HepG2 (cell line): ENCODE results near the gene TTF2. TPM values are rescaled to one million over a fixed set of nuclear protein-coding genes. Genes with fewer than 3 reads are reported as not detected.

Experiments
- ATAD3A ChIP-seq: sonication (generic); formaldehyde crosslinking; IDR thresholded peaks from 2 replicates; pipeline ENCODE4 v1.4.0; 2020; ENCODE audit warnings: missing genetic modification reagents
- FOXA3 ChIP-seq: IDR thresholded peaks from 2 replicates; pipeline ENCODE4 v1.6.1; 2016; ENCODE audit warnings: missing genetic modification reagents, missing compliant biosample characterization
- HDAC1 ChIP-seq: sonication (generic); formaldehyde crosslinking; IDR thresholded peaks from 2 replicates; pipeline ENCODE4 v1.5.1; 2020; ENCODE audit warnings: mild to moderate bottlenecking, missing genetic modification reagents
- HOXD1 ChIP-seq: sonication (generic); formaldehyde crosslinking; IDR thresholded peaks from 2 replicates; pipeline ENCODE4 v1.5.0; 2020; ENCODE audit warnings: missing genetic modification reagents
- KLF12 ChIP-seq: sonication (generic); formaldehyde crosslinking; IDR thresholded peaks from 2 replicates; pipeline ENCODE4 v1.4.0; 2020; ENCODE audit warnings: missing genetic modification reagents, borderline replicate concordance
- MTA1 ChIP-seq: sonication (generic); formaldehyde crosslinking; IDR thresholded peaks from 2 replicates; pipeline ENCODE4 v1.4.0; 2020; ENCODE audit warnings: missing genetic modification reagents, mild to moderate bottlenecking, borderline replicate concordance
- NFIC ChIP-seq: IDR thresholded peaks from 2 replicates; pipeline ENCODE4 v1.6.1; 2012; ENCODE audit warnings: mild to moderate bottlenecking, low read length, inconsistent platforms
- NR1H2 ChIP-seq: sonication (generic); formaldehyde crosslinking; IDR thresholded peaks from 2 replicates; pipeline ENCODE4 v1.8.1; 2022; ENCODE audit warnings: low read depth, missing genetic modification reagents, borderline replicate concordance
- RERE ChIP-seq: IDR thresholded peaks from 2 replicates; pipeline ENCODE4 v1.6.1; 2016; ENCODE audit warnings: low read depth, missing genetic modification reagents, missing compliant biosample characterization
- REST ChIP-seq, 2 experiments: IDR thresholded peaks; 2 replicates each; pipeline ENCODE4 v1.6.1; 2011 to 2012; ENCODE audit warnings: low read length in 2 of 2, borderline replicate concordance in 1 of 2, low read depth in 1 of 2, mild to moderate bottlenecking in 1 of 2, moderate library complexity in 1 of 2
- TAF1 ChIP-seq: sonication (generic); formaldehyde crosslinking; IDR thresholded peaks from 2 replicates; pipeline ENCODE4 v1.4.0; 2020; ENCODE audit warnings: missing genetic modification reagents
- USF2 ChIP-seq, 2 experiments: sonication (generic) in 1 of 2; formaldehyde crosslinking in 1 of 2; IDR thresholded peaks; 2 replicates each; pipeline versions ENCODE4 v1.5.1 to v1.6.1; 2011 to 2020; ENCODE audit warnings: borderline replicate concordance in 1 of 2, low read depth in 1 of 2, low read length in 1 of 2, mild to moderate bottlenecking in 1 of 2, missing genetic modification reagents in 1 of 2, moderate library complexity in 1 of 2
- ZBTB38 ChIP-seq: sonication (generic); formaldehyde crosslinking; IDR thresholded peaks from 2 replicates; pipeline ENCODE4 v1.5.1; 2020; ENCODE audit warnings: mild to moderate bottlenecking, missing genetic modification reagents
- ZBTB8A ChIP-seq: sonication (generic); formaldehyde crosslinking; IDR thresholded peaks from 2 replicates; pipeline ENCODE4 v1.4.0; 2020; ENCODE audit warnings: mild to moderate bottlenecking, low read depth, missing genetic modification reagents, borderline replicate concordance
- ZNF577 ChIP-seq: sonication (generic); formaldehyde crosslinking; IDR thresholded peaks from 2 replicates; pipeline ENCODE4 v1.4.0; 2020; ENCODE audit warnings: mild to moderate bottlenecking, low read depth, missing genetic modification reagents, borderline replicate concordance
- ZNF614 ChIP-seq: IDR thresholded peaks from 2 replicates; pipeline ENCODE4 v1.6.1; 2018; ENCODE audit warnings: missing biosample characterization, missing genetic modification reagents, inconsistent platforms, borderline replicate concordance
- ZNF780A ChIP-seq: sonication (generic); formaldehyde crosslinking; IDR thresholded peaks from 2 replicates; pipeline ENCODE4 v1.8.0; 2022; ENCODE audit warnings: mild to moderate bottlenecking, missing genetic modification reagents, moderate library complexity
- ZSCAN22 ChIP-seq: sonication (generic); formaldehyde crosslinking; IDR thresholded peaks from 2 replicates; pipeline ENCODE4 v1.4.0; 2020; ENCODE audit warnings: mild to moderate bottlenecking, missing genetic modification reagents
- polyA plus RNA-seq, 8 experiments: library from polyadenylated mRNA; depleted of rRNA in 3 of 8; stranded (reverse) in 7 of 8; unstranded in 1 of 8; fragments of >200 nt; fragmentation: Illumina TruSeq in 4 of 8; extraction: Trizol in 4 of 8; gene quantifications; 2 replicates each; pipeline versions ENCODE4 v1.2.1 to v1.2.3, GENCODE V29; 2011 to 2016; ENCODE audit warnings: low read depth in 4 of 8, missing spikeins in 1 of 8, mixed read lengths in 1 of 8; ENCODE audit not compliant: insufficient read depth in 1 of 8
- total RNA-seq, 5 experiments: library from RNA; depleted of rRNA; stranded (reverse); fragments of >200 nt; fragmentation: Illumina TruSeq; extraction: Trizol; gene quantifications; 2 replicates each; pipeline ENCODE4 v1.2.3, GENCODE V29; 2016; ENCODE audit warnings: low read depth in 1 of 5

TTF2 gene
- total and polyA plus RNA-seq, 2 of the 13 experiments (the other 11 are each of a cell fraction or from before 2014, with no cell fraction given), result 12.8 to 48.9 TPM

GRCh38 chr1:117121589-117122329 lies 61.6 kb downstream of the TTF2 start, which contains the start of gene TRIM45 (continued):
- TF ChIP-seq USF2 (IDR thresholded peaks at IDR 0.05; ENCODE audit: low read depth, low read length) (no peak), USF2 (CRISPR knock-in tag; IDR thresholded peaks at IDR 0.05; ENCODE audit: borderline replicate concordance) (no peak), NFIC (no peak), NR1H2 (CRISPR knock-in tag) (no peak), MTA1 (CRISPR knock-in tag) (peak; percentile 23; the same call in 1 of the 2 replicates), FOXA3 (CRISPR knock-in tag) (no peak), ZBTB8A (CRISPR knock-in tag) (no peak), RERE (CRISPR knock-in tag) (no peak), TAF1 (CRISPR knock-in tag) (no peak; the same call in 1 of the 2 replicates), REST (IDR thresholded peaks at IDR 0.05; ENCODE audit: borderline replicate concordance in 1 of 2, low read depth in 1 of 2, low read length in 2 of 2) (no peak), ZNF780A (CRISPR knock-in tag) (no peak), ZSCAN22 (no peak), ZBTB38 (CRISPR knock-in tag) (peak; percentile 82; the same call in 1 of the 2 replicates), ZNF614 (no peak), HOXD1 (CRISPR knock-in tag) (no peak), ZNF577 (CRISPR knock-in tag) (no peak), ATAD3A (no peak), KLF12 (CRISPR knock-in tag) (no peak), HDAC1 (peak; percentile 25; the same call in 1 of the 2 replicates)
